GDM1 (cell line): ENCODE measurements around the gene PXDN.

ENCODE experiments used
- DNase-seq: peaks from one replicate; lab custom pipeline; 2025; lab: John Stamatoyannopoulos, UW

Gene PXDN

DNA sequence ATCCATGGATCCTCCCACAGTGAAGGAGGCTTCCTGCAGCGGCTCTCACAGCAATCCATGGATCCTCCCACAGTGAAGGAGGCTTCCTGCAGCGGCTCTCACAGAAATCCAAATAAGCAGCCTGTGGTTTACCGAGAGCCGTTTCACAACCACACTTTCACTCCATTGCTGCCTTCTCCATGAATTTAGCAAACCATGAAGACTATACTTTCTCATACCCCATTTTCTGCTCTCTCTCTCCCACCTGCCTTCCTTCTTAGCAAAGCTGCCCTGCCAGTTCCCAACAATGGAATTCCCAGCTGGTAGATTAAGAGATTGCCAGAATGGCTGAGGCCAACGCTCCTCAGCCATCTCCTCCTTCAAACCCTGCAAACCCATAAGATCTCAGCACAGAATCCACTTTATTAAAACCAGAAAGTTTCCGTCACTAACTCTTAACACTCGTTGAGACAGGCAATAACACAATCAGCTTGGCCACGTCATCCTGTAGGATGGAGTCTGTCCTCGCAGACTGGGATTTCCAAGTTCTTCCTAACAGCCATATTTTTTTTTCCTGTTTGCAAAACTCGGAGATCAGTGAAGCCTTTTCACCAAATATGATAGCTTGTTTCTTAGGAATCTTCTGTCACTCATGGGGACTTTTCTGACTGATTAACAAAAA lies 162.2 kb downstream of the PXDN start:
- no peak for DNase-seq
